GM18951 (cell line): ENCODE measurements around the gene TRMU.
A peak's percentile ranks its signal among the peaks of the same experiment; 100 is the strongest.

Source experiments
- POLR2A ChIP-seq: IDR thresholded peaks from 4 replicates; pipeline ENCODE4 v1.6.1; 2011; ENCODE audit warnings: mild to moderate bottlenecking; ENCODE audit not compliant: insufficient read length, insufficient read depth; ENCODE audit errors: extremely low read depth
- in situ Hi-C: fragments of 300-500 bp; cut with MboI; formaldehyde crosslinking; loops from one replicate; pipeline ENCODE4 v1.12.0; 2022; ENCODE audit warnings: low sequenced_read_pairs, mixed read lengths, inconsistent platforms; ENCODE audit not compliant: unreplicated experiment

TRMU gene, protein sequence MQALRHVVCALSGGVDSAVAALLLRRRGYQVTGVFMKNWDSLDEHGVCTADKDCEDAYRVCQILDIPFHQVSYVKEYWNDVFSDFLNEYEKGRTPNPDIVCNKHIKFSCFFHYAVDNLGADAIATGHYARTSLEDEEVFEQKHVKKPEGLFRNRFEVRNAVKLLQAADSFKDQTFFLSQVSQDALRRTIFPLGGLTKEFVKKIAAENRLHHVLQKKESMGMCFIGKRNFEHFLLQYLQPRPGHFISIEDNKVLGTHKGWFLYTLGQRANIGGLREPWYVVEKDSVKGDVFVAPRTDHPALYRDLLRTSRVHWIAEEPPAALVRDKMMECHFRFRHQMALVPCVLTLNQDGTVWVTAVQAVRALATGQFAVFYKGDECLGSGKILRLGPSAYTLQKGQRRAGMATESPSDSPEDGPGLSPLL

GRCh38 chr22:46335201-46336118 lies at the start of gene TRMU:
TRMU (plus strand) TSS chr22:46335714; CDS start chr22:46335765, 51 bp downstream.
- peak; percentile 86 for TF ChIP-seq POLR2A
- in situ Hi-C loops, result no loop called here

DNA sequence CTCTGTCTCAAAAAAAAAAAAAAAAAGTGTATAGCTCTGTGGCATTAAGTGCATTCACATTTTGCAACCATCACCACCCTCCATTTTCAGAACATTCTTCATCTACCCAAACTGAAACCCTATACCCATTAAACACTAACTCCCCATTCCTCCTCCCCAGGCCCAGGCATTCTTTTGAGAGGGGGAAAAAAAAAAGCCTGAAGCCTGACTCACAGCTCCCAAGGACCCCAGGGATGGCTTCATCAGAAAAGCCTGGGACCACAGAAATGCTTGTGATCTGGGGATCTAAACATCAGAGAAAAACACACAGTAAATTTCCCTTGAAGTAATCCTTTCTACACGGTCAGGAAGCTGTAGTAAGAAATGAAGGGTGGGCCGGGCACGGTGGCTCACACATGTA lies 49.5 kb upstream of the TRMU start:
- in situ Hi-C loops, result no loop called here
- no peak for TF ChIP-seq POLR2A

GRCh38 chr22:46286941-46287872 lies 48.3 kb upstream of the TRMU start:
- in situ Hi-C loops, result no loop called here
- TF ChIP-seq POLR2A, result no peak

- TF ChIP-seq POLR2A, result peak; percentile 83
- in situ Hi-C loops, result no loop called here
Measured at GRCh38 chr22:46287873-46288751, 47.4 kb upstream of the TRMU start.

DNA sequence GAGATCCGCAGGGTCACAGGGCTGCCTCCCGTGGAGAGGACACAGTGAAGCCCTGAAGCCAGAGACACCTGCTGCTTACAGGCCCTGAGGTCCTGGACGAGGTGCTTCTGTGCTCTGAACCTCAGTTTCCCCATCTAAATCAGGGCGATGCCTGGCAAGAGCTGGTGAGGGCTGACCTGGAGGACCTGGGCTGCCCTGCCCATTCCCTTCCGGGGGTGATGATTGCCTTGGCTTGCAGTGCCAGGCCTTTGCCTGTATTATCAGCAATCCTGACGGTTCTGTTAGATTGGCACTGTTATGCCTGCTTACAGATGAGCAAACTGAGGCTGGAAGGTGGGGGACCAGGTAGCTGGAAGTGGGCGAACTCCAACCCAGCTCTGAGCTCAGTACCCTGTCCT lies 46.7 kb upstream of the TRMU start:
- no peak for TF ChIP-seq POLR2A
- in situ Hi-C loops, result no loop called here

GRCh38 chr22:46289244-46289891 lies 46.1 kb upstream of the TRMU start:
- no peak for TF ChIP-seq POLR2A
- in situ Hi-C loops, result no loop called here

- in situ Hi-C loops, result loop anchor here (10.0 kb wide), 1 partner anchor 145 kb away; no protein-coding TSS in a partner anchor
- no peak for TF ChIP-seq POLR2A
Measured at GRCh38 chr22:46290121-46290842, 45.2 kb upstream of the TRMU start.

DNA sequence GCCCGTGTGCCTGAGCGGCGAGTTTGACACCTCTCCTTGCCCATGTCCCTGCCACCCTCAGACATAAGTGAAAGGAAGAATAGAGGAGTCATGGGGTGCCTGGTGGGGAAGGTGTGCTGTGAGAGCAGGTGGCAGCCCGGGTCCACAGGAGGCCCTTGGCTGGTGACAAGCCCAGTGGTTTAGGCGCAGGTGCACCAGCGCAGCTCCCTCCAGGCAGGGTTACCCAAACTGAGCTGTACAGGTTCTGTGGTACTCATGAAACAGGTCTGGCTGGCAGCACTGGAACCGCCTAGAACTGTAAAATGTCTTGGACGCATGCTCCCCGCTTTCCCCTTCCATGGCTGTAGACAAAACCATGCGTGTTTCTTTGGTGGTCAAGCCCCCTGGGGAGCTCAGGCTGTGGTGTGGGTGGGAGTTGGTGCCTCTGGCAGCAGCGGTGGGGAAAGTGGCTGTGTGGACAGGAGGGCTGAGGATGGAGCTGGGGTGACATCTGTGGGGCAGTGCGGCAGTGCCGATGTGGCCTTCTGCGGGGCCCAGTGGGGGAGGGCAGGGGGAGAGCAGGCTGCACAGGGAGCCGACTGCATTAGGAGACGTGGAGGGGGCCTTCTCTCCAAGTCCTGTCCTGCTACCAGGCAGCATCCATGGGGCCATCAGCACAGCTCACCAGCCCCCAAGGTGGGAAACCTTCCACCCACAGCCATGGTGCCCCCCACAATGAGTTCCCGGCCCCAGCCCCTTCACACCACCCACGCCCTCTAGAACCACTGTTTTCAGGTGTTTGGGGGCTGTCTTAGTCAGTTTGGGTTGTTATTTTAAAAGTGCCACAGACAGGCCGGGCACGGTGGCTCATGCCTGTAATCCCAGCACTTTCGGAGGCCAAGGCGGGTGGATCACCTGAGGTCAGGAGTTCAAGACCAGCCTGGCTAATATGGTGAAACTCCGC lies 44.4 kb upstream of the TRMU start:
- TF ChIP-seq POLR2A, result no peak
- in situ Hi-C loops, result loop anchor here (10.0 kb wide), 1 partner anchor 146 kb away; no protein-coding TSS in a partner anchor

- in situ Hi-C loops, result loop anchor here (10.0 kb wide), 1 partner anchor 147 kb away; no protein-coding TSS in a partner anchor
- no peak for TF ChIP-seq POLR2A
Measured at GRCh38 chr22:46292173-46292572, 43.3 kb upstream of the TRMU start.

DNA sequence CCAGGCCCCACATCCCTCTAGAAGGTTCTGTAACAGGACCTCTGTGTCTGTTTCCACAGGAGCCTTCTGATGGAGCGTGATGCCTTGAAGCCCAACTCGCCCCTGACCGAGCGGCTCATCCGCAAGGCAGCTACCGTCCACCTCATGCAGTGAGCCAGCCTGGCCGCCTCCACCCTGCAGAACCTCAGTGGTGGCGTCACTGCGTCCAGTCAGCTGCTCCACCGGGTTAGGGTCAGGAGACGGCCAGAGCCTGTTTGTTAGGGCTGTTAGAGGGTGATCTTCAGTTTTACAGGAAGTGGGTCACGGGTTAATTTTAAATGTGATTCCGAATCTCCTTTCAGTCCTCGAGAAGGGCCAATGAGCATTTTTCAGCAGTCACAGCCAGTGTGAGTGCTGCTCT lies 42.8 kb upstream of the TRMU start:
- TF ChIP-seq POLR2A, result no peak
- in situ Hi-C loops, result loop anchor here (10.0 kb wide), 1 partner anchor 148 kb away; no protein-coding TSS in a partner anchor
